22Rv1 (cell line): ENCODE results near the gene JAKMIP1.
"Not testable (repeated sequence)": the region's sequence is repeated elsewhere in the genome, so short reads cannot be mapped to it uniquely, and the experiment has no call there.

ENCODE experiments used
- H3K27ac ChIP-seq: fragments of 450-650 bp; 2 replicates; pipeline ENCODE4 v1.5.1; 2017
- ZFX ChIP-seq: fragments of 450-650 bp; IDR thresholded peaks from 2 replicates; pipeline ENCODE4 v1.6.1; 2017; ENCODE audit warnings: antibody characterized with exemption, borderline replicate concordance
- TF ChIP-seq, protein P1 (sequence below): fragments of 450-650 bp; IDR thresholded peaks from 2 replicates; pipeline ENCODE4 v1.5.1; 2017; ENCODE audit warnings: mild to moderate bottlenecking

Gene JAKMIP1

DNA sequence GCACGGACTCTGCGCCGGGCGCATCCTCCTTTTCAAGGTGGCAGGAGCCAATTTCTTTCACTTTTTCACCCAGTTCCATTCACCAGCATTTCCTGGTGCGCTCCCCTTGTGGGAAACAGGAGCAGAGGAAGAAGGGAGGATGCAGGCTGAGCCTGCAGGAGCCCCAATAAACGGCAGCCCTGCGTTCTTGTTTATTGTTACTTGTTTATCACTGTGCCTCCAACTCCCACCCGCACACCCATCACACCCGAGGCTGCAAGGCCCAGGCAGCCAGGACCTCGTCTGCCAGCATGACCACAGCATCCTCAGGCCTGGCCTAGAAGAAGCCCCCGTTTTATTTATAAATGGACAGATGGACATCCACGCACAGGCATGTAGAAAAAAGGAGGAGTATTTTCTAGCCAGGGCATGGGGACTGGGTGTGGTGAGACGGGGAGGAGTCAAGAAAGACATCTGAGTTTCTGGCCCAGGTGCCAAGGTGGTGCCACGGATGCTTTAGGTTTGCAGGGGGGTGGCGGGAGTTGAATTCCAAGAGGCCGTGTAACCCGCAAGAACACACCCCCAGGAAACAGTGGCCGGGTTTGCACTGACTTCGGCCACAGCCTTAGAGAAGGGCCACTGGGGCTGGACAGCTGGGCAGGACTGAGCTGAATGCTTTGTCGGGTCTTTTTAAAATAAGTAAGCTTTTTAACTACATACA is 51.7 kb downstream of the JAKMIP1 start:
- no peak overlapping the region for H3K27ac ChIP-seq
- TF ChIP-seq, protein P1, sequence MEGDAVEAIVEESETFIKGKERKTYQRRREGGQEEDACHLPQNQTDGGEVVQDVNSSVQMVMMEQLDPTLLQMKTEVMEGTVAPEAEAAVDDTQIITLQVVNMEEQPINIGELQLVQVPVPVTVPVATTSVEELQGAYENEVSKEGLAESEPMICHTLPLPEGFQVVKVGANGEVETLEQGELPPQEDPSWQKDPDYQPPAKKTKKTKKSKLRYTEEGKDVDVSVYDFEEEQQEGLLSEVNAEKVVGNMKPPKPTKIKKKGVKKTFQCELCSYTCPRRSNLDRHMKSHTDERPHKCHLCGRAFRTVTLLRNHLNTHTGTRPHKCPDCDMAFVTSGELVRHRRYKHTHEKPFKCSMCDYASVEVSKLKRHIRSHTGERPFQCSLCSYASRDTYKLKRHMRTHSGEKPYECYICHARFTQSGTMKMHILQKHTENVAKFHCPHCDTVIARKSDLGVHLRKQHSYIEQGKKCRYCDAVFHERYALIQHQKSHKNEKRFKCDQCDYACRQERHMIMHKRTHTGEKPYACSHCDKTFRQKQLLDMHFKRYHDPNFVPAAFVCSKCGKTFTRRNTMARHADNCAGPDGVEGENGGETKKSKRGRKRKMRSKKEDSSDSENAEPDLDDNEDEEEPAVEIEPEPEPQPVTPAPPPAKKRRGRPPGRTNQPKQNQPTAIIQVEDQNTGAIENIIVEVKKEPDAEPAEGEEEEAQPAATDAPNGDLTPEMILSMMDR = no peak
- TF ChIP-seq ZFX = no peak

DNA sequence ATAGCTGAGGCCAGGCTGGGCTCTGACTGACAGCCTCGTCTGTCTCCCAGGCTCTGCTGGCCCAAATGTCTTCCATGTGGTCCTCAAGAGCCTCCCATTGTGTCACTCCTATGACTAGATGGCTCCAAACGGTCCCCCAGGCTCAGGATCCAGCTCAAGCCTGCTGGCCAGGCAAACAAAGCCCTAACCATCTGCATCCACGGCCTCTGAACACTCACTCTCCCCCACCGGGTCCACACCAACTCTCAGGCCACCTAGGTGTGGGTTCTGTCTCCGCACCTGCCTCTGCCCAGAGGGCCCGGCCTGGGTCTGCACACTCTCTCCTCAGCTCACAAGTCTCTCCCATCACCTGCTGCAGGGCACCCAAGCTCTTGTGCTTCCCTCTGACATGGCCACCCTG is 52.9 kb downstream of the JAKMIP1 start:
- no peak for TF ChIP-seq ZFX
- TF ChIP-seq, protein P1 = no peak
- no peak overlapping the region for H3K27ac ChIP-seq

DNA sequence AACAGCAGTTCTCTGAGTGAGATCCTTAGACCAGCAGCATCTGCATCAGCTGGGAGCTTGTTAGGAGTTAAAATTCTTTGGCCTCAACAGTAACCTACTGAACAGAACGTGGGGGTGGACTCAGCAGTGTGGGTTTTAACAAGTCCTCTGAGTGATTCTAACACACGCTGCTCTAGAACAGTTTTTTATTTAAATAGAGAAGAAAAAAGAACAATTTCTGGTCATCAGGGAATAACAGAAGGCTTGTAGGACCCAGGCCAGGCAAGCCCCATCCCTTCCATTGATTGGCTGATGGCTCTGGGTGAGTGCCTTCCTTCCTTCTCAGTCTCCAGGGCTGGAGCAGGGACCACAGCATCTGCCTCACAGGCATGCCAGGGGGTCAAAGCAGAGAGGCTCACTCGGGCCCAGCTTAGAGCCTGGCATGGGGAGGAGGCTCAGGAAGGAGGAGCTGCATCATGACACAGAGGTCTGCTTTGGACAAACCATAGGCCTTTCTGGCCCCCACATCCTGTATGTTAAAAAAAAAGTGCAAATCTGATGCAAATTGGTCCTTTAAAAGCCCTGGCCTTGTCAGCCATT is 56.7 kb downstream of the JAKMIP1 start:
- TF ChIP-seq, protein P1 = no peak
- no peak for TF ChIP-seq ZFX
- H3K27ac ChIP-seq = no peak overlapping the region

DNA sequence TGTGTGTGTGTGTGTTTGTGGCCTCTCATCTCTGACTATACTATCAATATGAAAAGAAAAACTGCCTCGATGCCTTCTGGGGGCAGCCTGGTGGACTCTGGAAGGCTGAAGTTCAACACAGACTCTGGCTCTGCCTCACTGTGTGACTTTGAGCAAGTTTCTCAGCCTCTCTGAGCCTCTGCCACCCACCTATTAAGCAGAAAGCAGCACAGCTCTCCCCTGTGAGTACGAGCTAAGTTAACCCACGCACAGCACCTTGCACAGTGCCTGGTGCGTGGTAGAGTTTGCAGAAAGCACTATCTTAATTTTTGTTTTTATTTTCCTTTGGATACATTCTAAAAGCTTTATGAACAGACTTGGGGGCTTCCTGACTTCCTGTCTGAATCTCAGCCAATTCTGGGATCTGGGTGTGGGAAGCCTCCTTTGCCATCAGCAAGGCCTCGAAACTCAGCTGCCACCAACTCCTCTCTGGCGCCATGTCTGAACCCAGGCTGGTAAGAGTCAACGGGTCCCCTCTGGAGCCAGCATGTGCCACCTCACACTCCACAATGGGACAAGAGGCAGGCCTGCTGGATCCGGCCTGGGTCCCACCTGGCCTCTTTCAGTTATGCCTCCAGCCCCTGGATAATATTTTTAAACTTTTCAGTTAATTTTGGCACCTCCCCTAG is 57.3 kb downstream of the JAKMIP1 start:
- TF ChIP-seq, protein P1 = no peak
- no peak overlapping the region for H3K27ac ChIP-seq

DNA sequence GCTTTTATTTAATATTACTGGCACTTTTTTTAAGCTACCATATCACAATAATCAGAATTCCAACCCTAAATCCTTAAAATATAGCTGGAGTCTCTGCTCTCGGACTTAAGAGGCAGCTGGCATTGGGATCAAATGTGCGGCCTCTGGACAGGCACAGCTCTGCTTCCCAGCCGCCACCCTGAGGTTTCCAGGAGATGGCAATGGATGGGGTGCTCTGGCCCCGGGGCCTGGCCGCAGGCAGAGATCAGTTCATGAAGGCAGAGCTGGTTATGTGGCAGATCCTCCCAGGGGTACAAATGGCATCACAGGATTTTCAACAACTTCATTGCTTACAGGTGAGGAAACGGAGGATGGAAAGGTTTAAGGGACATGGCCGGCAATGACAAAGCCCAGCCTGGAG is 57.8 kb downstream of the JAKMIP1 start:
- TF ChIP-seq, protein P1 = no peak
- TF ChIP-seq ZFX = no peak
- H3K27ac ChIP-seq = no peak overlapping the region

DNA sequence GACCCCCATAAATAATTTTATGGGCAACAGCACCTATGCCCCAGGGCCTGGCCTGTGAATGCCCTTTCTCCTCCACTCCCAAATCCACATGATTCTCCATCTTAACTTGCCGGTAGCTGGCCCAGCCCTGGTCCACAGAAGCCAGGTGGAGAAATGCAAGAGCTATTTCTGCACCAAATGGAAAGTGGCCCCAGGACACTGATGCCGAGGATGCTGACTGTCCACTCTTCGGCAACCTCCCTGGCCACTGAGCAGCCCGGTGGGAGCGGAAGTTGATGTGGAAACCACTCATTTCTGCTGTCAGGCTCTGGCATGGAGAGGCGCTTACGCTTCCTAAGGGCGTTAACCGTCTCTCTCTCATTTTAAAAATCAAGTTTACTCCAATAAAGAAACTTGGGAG is 58.8 kb downstream of the JAKMIP1 start:
- H3K27ac ChIP-seq = no peak overlapping the region
- TF ChIP-seq, protein P1 = no peak
- no peak for TF ChIP-seq ZFX

DNA sequence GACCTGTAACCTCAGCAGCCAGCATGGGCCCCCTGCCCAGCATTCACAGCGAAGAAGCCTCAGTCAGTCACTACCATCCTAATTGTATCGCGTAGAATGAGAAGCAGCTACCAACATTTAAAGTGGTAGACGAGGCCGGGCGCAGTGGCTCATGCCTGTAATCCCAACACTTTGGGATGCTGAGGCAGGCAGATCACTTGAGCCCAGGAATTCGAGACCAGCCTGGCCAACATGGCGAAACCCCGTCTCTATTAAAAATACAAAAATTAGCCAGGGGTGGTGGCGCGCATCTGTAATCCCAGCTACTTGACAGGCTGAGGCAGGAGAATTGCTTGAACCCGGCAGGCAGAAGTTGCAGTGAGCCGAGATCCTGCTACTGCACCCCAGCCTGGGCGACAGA is 59.3 kb downstream of the JAKMIP1 start:
- H3K27ac ChIP-seq = not testable (repeated sequence)
